Activated naive CD8-positive, alpha-beta T cell treated with anti-CD3 and anti-CD28 coated beads, Interleukin-2, amount 50 U/mL, for 24 hours (primary cell): ENCODE results near the gene SLC25A33.

ENCODE experiments used
- ATAC-seq: fragments of 150-1000 bp; cut with Tn5 transposase; one replicate; pipeline ENCODE4 v1.10.0; 2021
- DNase-seq: peaks from one replicate; pipeline ENCODE4 v3.0.0; 2021
- H3K27ac Mint-ChIP-seq: one replicate; pipeline ENCODE4 v1.8.0; 2021; ENCODE audit warnings: mild to moderate bottlenecking, mixed read lengths
- H3K27me3 Mint-ChIP-seq: one replicate; pipeline ENCODE4 v1.8.0; 2021; ENCODE audit warnings: mixed read lengths
- H3K36me3 Mint-ChIP-seq: one replicate; pipeline ENCODE4 v1.8.0; 2021; ENCODE audit warnings: low read depth, mixed read lengths
- H3K4me1 Mint-ChIP-seq: one replicate; pipeline ENCODE4 v1.8.0; 2021; ENCODE audit warnings: mixed read lengths
- H3K4me3 Mint-ChIP-seq: one replicate; pipeline ENCODE4 v1.8.0; 2021; ENCODE audit warnings: mild to moderate bottlenecking, moderate library complexity, mixed read lengths
- H3K9me3 Mint-ChIP-seq: one replicate; pipeline ENCODE4 v1.8.0; 2021; ENCODE audit warnings: mixed read lengths

SLC25A33 gene

GRCh38 chr1:9597361-9598315 lies 58.4 kb downstream of the SLC25A33 start:
- H3K27me3 Mint-ChIP-seq = no peaks in the 10 kb centered on the region
- H3K27ac Mint-ChIP-seq = no peak overlapping the region
- H3K4me1 Mint-ChIP-seq = peaks cover 10% of the 10 kb centered on the region
- H3K36me3 Mint-ChIP-seq = peaks cover 8% of the 10 kb centered on the region
- no peak for DNase-seq
- H3K9me3 Mint-ChIP-seq = no peaks in the 10 kb centered on the region
- H3K4me3 Mint-ChIP-seq = no peak overlapping the region
- ATAC-seq = no peak

DNA sequence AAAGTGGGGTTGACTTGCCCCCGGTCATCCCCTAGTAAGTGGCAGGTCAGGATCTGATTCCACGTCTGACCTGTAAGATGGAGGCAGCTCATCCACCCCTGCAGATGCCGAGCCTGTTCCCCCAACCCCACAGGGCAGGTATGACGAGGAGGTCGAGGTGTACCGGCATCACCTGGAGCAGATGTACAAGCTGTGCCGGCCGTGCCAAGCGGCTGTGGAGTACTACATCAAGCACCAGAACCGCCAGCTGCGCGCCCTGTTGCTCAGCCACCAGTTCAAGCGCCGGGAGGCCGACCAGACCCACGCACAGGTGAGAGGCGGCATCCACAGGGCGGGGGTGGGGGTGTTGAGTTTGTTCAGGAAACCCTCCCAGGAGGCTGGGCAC lies 59.0 kb downstream of the SLC25A33 start:
- peaks cover 3% of the 10 kb centered on the region for H3K4me1 Mint-ChIP-seq
- no peaks in the 10 kb centered on the region for H3K9me3 Mint-ChIP-seq
- H3K4me3 Mint-ChIP-seq = no peak overlapping the region
- H3K27ac Mint-ChIP-seq = no peak overlapping the region
- ATAC-seq (no peak), DNase-seq (no peak)
- H3K36me3 Mint-ChIP-seq = peaks cover 8% of the 10 kb centered on the region
- H3K27me3 Mint-ChIP-seq = no peaks in the 10 kb centered on the region

GRCh38 chr1:9599741-9600140 lies 60.5 kb downstream of the SLC25A33 start:
- Mint-ChIP-seq H3K9me3 (no peaks in the 10 kb centered on the region), H3K27ac (no peak overlapping the region), H3K4me3 (no peak overlapping the region), H3K36me3 (peaks cover 8% of the 10 kb centered on the region), H3K4me1 (no peaks in the 10 kb centered on the region), H3K27me3 (no peaks in the 10 kb centered on the region)
- no peak for DNase-seq
- no peak for ATAC-seq

DNA sequence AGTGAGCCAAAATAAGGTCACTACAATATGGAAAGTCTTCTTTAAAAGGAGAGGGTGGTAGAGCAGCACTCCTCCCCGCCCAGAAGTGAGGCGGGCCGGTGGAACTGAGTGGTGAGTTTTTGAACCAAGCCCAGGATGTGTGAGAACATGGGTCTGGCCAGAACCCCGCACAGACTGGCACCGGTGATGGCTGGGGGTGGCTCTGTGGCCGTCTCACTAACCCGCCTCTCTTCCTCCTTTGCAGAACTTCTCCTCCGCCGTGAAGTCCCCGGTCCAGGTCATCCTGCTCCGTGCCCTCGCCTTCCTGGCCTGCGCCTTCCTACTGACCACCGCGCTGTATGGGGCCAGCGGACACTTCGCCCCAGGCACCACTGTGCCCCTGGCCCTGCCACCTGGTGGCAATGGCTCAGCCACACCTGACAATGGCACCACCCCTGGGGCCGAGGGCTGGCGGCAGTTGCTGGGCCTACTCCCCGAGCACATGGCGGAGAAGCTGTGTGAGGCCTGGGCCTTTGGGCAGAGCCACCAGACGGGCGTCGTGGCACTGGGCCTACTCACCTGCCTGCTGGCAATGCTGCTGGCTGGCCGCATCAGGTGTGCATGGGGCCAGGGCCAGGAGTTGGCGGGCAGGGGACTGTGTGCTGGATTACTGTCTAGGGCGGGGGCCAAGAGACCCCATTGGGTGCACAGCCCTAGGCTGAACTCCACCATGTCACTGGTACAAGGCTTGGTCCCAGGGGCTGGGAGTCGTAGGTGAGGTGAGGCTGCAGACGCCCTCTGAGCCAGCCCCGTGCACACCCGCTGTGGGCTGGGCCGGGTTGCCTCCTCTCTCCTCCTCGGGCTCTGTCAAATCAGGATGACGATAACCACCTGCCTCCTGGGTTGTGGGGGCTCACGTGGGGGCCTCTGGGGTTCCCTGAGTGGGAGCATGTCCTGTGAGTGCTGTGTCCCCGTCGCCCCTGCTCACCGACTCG lies 61.9 kb downstream of the SLC25A33 start:
- Mint-ChIP-seq H3K4me1 (no peaks in the 10 kb centered on the region), H3K27ac (no peak overlapping the region), H3K4me3 (no peak overlapping the region), H3K36me3 (peaks cover 8% of the 10 kb centered on the region), H3K9me3 (no peaks in the 10 kb centered on the region), H3K27me3 (no peaks in the 10 kb centered on the region)
- no peak for DNase-seq
- ATAC-seq = no peak

- Mint-ChIP-seq H3K27me3 (no peaks in the 10 kb centered on the region), H3K9me3 (no peaks in the 10 kb centered on the region), H3K36me3 (peaks cover 8% of the 10 kb centered on the region), H3K4me1 (no peaks in the 10 kb centered on the region), H3K4me3 (no peak overlapping the region), H3K27ac (no peak overlapping the region)
- ATAC-seq (no peak), DNase-seq (no peak)
These were observed 62.9 kb downstream of the SLC25A33 start for GRCh38 chr1:9601942-9602793.

GRCh38 chr1:9602794-9603167 lies 63.5 kb downstream of the SLC25A33 start:
- Mint-ChIP-seq H3K27me3 (no peaks in the 10 kb centered on the region), H3K4me1 (no peaks in the 10 kb centered on the region), H3K9me3 (no peaks in the 10 kb centered on the region), H3K36me3 (peaks cover 8% of the 10 kb centered on the region), H3K4me3 (no peak overlapping the region), H3K27ac (no peak overlapping the region)
- DNase-seq = no peak
- ATAC-seq = no peak

DNA sequence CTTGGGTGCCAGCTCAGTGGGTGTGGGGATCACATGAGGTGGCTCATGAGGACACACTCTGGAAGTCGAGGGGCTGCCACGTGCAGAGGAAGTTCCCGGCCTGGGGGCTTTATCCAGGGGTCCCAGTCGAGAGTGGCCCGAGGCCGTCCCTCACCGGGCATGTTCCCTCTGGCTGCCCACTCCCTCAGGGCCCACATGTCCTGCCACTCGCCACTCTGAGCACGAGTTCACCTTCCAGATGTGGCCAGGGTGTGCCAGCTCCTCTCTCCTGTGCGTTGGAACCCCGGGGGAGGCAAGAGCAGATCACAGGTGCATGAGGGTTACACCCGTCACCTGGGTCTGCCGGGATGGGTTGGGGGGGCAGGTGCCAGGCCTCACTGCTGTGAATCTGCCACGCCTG lies 64.0 kb downstream of the SLC25A33 start:
- Mint-ChIP-seq H3K36me3 (peaks cover 6% of the 10 kb centered on the region), H3K9me3 (no peaks in the 10 kb centered on the region), H3K4me3 (no peak overlapping the region), H3K27ac (no peak overlapping the region), H3K4me1 (no peaks in the 10 kb centered on the region), H3K27me3 (no peaks in the 10 kb centered on the region)
- DNase-seq (no peak), ATAC-seq (no peak)

DNA sequence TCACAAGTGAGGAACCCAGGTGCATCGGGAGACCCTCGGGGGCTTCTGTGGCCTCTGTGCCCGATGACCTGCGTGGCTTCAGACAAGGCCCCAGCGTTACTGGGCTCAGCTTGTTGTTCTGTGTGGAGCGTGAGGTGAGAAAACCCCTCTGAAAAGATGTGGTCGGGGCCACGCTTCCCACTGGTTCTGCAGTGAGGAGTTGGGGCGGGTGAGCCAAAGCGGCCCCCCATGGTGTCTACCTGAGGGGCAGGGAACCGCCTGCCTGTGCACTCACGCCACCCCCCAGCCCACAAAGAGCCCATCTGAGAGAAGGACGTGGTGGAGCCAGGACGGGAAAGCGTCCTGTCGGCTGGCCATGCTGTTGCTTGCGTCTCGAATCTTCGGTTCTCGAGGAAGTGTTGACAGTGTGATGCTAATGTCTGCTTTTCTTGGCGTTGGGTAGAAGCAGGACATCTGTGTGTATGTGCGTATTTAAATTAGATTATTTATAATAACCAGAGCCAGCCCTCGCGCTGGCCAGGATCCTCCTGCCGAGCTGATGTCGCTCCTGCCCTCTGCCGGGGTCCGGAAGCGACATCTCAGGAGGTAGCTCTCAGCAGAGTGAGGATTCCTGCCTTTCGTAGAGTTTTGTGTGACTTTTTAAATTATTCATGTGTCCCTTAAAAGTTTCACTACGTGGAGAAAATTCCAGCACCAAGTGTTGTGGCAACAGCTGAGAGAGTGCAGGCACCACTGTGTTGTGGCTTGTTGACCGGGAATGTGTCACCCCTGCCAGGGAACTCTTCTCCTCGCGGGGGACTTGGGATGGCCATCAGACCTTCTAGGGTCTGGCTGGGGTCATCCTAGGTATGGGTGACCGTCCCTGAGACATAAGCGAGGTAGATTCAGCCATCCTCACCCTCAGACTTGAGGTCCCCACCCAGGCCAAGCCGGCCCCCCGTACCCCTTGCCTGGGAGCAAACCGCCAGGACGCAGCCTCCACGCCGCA lies 64.8 kb downstream of the SLC25A33 start:
- Mint-ChIP-seq H3K9me3 (no peaks in the 10 kb centered on the region), H3K27ac (no peak overlapping the region), H3K4me1 (no peaks in the 10 kb centered on the region), H3K4me3 (no peak overlapping the region), H3K27me3 (no peaks in the 10 kb centered on the region), H3K36me3 (peaks cover 5% of the 10 kb centered on the region)
- DNase-seq (no peak), ATAC-seq (no peak)

DNA sequence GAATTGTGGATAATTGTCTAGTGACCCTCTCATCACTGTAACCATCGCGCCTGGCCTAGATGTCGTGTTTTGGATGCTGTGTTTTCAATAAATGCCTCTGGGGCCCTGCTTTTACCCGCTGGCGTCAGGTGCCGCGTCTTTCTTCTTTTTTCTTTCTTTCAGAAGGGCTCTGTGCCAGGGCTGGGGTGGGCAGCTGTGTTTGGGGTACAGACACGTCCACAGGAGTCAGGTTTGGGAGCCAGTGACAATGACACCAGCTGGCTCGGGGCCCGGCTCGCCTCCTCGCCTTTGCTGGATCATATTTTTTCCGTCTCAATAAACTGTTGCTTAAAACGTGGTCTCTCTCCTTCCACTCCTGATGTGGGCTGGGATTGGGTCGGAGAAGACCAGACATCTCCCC lies 65.6 kb downstream of the SLC25A33 start:
- H3K9me3 Mint-ChIP-seq = no peaks in the 10 kb centered on the region
- H3K4me3 Mint-ChIP-seq = no peak overlapping the region
- peaks cover 3% of the 10 kb centered on the region for H3K36me3 Mint-ChIP-seq
- DNase-seq = no peak
- H3K27ac Mint-ChIP-seq = no peak overlapping the region
- H3K4me1 Mint-ChIP-seq = no peaks in the 10 kb centered on the region
- H3K27me3 Mint-ChIP-seq = no peaks in the 10 kb centered on the region
- ATAC-seq = no peak

GRCh38 chr1:9605946-9606455 lies 66.7 kb downstream of the SLC25A33 start:
- H3K27ac Mint-ChIP-seq = no peak overlapping the region
- DNase-seq (no peak), ATAC-seq (no peak)
- H3K9me3 Mint-ChIP-seq = no peaks in the 10 kb centered on the region
- H3K36me3 Mint-ChIP-seq = peaks cover 1% of the 10 kb centered on the region
- no peaks in the 10 kb centered on the region for H3K27me3 Mint-ChIP-seq
- no peak overlapping the region for H3K4me3 Mint-ChIP-seq
- no peaks in the 10 kb centered on the region for H3K4me1 Mint-ChIP-seq

DNA sequence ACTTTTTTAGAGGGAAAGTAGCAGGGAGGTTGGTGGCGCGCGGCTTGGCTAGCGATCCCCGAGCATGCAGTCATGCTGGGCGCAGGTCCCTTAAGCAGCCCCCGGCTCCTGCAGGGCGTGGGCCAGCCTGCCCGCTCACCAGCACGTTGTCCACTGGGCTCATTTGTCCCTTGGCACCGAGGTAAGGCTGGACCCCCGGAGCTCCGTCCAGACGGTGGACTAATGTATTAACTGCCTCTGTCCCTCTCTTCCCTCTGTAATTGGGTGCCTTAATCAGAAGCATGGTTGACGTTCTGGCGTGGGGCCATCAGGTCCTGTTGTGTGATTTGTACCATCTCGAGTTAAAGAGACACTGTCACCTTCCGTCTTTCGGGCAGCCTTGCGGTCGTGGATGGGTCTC lies 67.2 kb downstream of the SLC25A33 start:
- no peaks in the 10 kb centered on the region for H3K9me3 Mint-ChIP-seq
- no peaks in the 10 kb centered on the region for H3K36me3 Mint-ChIP-seq
- H3K27ac Mint-ChIP-seq = no peak overlapping the region
- H3K4me1 Mint-ChIP-seq = no peaks in the 10 kb centered on the region
- no peak for ATAC-seq
- no peak for DNase-seq
- no peak overlapping the region for H3K4me3 Mint-ChIP-seq
- H3K27me3 Mint-ChIP-seq = no peaks in the 10 kb centered on the region

- no peak overlapping the region for H3K27ac Mint-ChIP-seq
- H3K9me3 Mint-ChIP-seq = no peaks in the 10 kb centered on the region
- ATAC-seq = no peak
- H3K4me3 Mint-ChIP-seq = no peak overlapping the region
- H3K4me1 Mint-ChIP-seq = no peaks in the 10 kb centered on the region
- H3K27me3 Mint-ChIP-seq = no peaks in the 10 kb centered on the region
- H3K36me3 Mint-ChIP-seq = no peaks in the 10 kb centered on the region
- DNase-seq = no peak
These were observed 67.7 kb downstream of the SLC25A33 start for GRCh38 chr1:9606948-9607347.

GRCh38 chr1:9607352-9607751 lies 68.1 kb downstream of the SLC25A33 start:
- H3K27me3 Mint-ChIP-seq = no peaks in the 10 kb centered on the region
- no peaks in the 10 kb centered on the region for H3K4me1 Mint-ChIP-seq
- H3K4me3 Mint-ChIP-seq = no peak overlapping the region
- no peak overlapping the region for H3K27ac Mint-ChIP-seq
- no peak for DNase-seq
- no peaks in the 10 kb centered on the region for H3K36me3 Mint-ChIP-seq
- no peaks in the 10 kb centered on the region for H3K9me3 Mint-ChIP-seq
- ATAC-seq = no peak
